Measurements from ENCODE around the gene IVD. TPM values are rescaled to one million over a fixed set of nuclear protein-coding genes. Genes with fewer than 3 reads are reported as not detected.
A peak's percentile ranks its signal among the peaks of the same experiment; 100 is the strongest.

IVD gene
- total and polyA plus RNA-seq, 9 of the 15 experiments (the other 6 are each of a cell fraction or from before 2014, with no cell fraction given): 0.15 to 4.5 (median 2.4) TPM

GRCh38 chr15:40437752-40438687, 32.4 kb downstream of the IVD start (continued):
- TF ChIP-seq POLR2G (IDR thresholded peaks at IDR 0.05; ENCODE audit: low read depth, low read length) (peak; percentile 52; the same call in 1 of the 2 replicates), HMGN3 (IDR thresholded peaks at IDR 0.05; ENCODE audit: borderline replicate concordance, extremely low read depth, insufficient read length, low read depth, low read length) (peak; percentile 42), ZBTB33 (CRISPR knock-in tag; IDR thresholded peaks at IDR 0.05) (peak; percentile 84), PBX2 (CRISPR knock-in tag; IDR thresholded peaks at IDR 0.05; ENCODE audit: low read depth) (no peak), PBX2 (tag; conservative IDR thresholded peaks at IDR 0.05; ENCODE audit: low read depth) (no peak), PKNOX1 (IDR thresholded peaks at IDR 0.05) (peak; percentile 66), ZNF316 (IDR thresholded peaks at IDR 0.05) (no peak), ZBTB1 (CRISPR knock-in tag; IDR thresholded peaks at IDR 0.05; ENCODE audit: borderline replicate concordance, low read depth) (no peak), SMAD2 (IDR thresholded peaks at IDR 0.05; ENCODE audit: low read depth, low read length) (no peak), ZNF165 (CRISPR knock-in tag; IDR thresholded peaks at IDR 0.05; ENCODE audit: borderline replicate concordance) (no peak), TBP (optimal IDR thresholded peaks at IDR 0.05; ENCODE audit: low read depth, low read length) (no peak), RBM34 (IDR thresholded peaks at IDR 0.05; ENCODE audit: borderline replicate concordance, insufficient read depth, low read length) (no peak)
- TF ChIP-seq, protein P1, sequence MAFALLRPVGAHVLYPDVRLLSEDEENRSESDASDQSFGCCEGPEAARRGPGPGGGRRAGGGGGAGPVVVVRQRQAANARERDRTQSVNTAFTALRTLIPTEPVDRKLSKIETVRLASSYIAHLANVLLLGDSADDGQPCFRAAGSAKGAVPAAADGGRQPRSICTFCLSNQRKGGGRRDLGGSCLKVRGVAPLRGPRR (CRISPR knock-in tag; IDR thresholded peaks at IDR 0.05): no peak
- TF ChIP-seq, protein P2, sequence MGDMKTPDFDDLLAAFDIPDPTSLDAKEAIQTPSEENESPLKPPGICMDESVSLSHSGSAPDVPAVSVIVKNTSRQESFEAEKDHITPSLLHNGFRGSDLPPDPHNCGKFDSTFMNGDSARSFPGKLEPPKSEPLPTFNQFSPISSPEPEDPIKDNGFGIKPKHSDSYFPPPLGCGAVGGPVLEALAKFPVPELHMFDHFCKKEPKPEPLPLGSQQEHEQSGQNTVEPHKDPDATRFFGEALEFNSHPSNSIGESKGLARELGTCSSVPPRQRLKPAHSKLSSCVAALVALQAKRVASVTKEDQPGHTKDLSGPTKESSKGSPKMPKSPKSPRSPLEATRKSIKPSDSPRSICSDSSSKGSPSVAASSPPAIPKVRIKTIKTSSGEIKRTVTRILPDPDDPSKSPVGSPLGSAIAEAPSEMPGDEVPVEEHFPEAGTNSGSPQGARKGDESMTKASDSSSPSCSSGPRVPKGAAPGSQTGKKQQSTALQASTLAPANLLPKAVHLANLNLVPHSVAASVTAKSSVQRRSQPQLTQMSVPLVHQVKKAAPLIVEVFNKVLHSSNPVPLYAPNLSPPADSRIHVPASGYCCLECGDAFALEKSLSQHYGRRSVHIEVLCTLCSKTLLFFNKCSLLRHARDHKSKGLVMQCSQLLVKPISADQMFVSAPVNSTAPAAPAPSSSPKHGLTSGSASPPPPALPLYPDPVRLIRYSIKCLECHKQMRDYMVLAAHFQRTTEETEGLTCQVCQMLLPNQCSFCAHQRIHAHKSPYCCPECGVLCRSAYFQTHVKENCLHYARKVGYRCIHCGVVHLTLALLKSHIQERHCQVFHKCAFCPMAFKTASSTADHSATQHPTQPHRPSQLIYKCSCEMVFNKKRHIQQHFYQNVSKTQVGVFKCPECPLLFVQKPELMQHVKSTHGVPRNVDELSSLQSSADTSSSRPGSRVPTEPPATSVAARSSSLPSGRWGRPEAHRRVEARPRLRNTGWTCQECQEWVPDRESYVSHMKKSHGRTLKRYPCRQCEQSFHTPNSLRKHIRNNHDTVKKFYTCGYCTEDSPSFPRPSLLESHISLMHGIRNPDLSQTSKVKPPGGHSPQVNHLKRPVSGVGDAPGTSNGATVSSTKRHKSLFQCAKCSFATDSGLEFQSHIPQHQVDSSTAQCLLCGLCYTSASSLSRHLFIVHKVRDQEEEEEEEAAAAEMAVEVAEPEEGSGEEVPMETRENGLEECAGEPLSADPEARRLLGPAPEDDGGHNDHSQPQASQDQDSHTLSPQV (IDR thresholded peaks at IDR 0.05): 0 out of 2 replicates have a peak, but pooled peaks have one; percentile 7
- TF ChIP-seq, protein P3, sequence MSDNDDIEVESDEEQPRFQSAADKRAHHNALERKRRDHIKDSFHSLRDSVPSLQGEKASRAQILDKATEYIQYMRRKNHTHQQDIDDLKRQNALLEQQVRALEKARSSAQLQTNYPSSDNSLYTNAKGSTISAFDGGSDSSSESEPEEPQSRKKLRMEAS (CRISPR knock-in tag; IDR thresholded peaks at IDR 0.05): peak; percentile 50; the same call in 1 of the 2 replicates
